Upper lobe of left lung (tissue), 4 donors: ENCODE data around the gene MGME1.
"Not testable (repeated sequence)": the region's sequence is repeated elsewhere in the genome, so short reads cannot be mapped to it uniquely, and the experiment has no call there.

Source experiments
- CTCF ChIP-seq, 6 experiments: fragments of 450-650 bp in 4 of 6; fragments of 200-600 bp in 2 of 6; sonication (generic) in 2 of 6; IDR thresholded peaks; one replicate each; pipeline ENCODE4 v1.5.1; 2016 to 2019; ENCODE audit warnings: antibody characterized with exemption in 6 of 6
- POLR2A ChIP-seq, 4 donors: fragments of 450-650 bp; IDR thresholded peaks; one replicate each; pipeline ENCODE4 v1.5.1; 2016 to 2017; ENCODE audit warnings: antibody characterized with exemption in 4 of 4, mild to moderate bottlenecking in 2 of 4

GRCh38 chr20:18027011-18027410, 58.2 kb downstream of the MGME1 start:
- not testable (repeated sequence) for TF ChIP-seq CTCF, POLR2A (IDR thresholded peaks at IDR 0.05)
